Smooth muscle cell (in vitro differentiated cells): ENCODE results near the gene TSPOAP1. TPM values are rescaled to one million over a fixed set of nuclear protein-coding genes. Genes with fewer than 3 reads are reported as not detected.

Experiments
- DNase-seq: peaks from one replicate; lab custom pipeline; 2025; ENCODE audit not compliant: unreplicated experiment; lab: John Stamatoyannopoulos, UW
- H2AFZ ChIP-seq: fragments of 200-600 bp; sonication (generic); 2 replicates; pipeline ENCODE4 v1.6.0; 2016; ENCODE audit warnings: antibody characterized with exemption, low read depth, mild to moderate bottlenecking
- H3F3A ChIP-seq: fragments of 200-600 bp; sonication (generic); 2 replicates; pipeline ENCODE4 v1.6.0; 2017; ENCODE audit warnings: antibody characterized with exemption, low read depth
- H3K27ac ChIP-seq: fragments of 200-600 bp; sonication (generic); 2 replicates; pipeline ENCODE4 v1.5.1; 2016; ENCODE audit warnings: low read depth, mild to moderate bottlenecking
- H3K27me3 ChIP-seq: fragments of 200-600 bp; sonication (generic); 2 replicates; pipeline ENCODE4 v1.6.1; 2016; ENCODE audit warnings: low read depth, mild to moderate bottlenecking
- H3K36me3 ChIP-seq: fragments of 200-600 bp; sonication (generic); 2 replicates; pipeline ENCODE4 v1.5.1; 2016; ENCODE audit warnings: low read depth
- H3K4me1 ChIP-seq: fragments of 200-600 bp; sonication (generic); 2 replicates; pipeline ENCODE4 v1.5.1; 2016; ENCODE audit warnings: low read depth
- H3K4me2 ChIP-seq: fragments of 200-600 bp; sonication (generic); 2 replicates; pipeline ENCODE4 v1.6.0; 2016; ENCODE audit warnings: mild to moderate bottlenecking
- H3K4me3 ChIP-seq: fragments of 200-600 bp; sonication (generic); 2 replicates; pipeline ENCODE4 v1.5.1; 2016; ENCODE audit warnings: mild to moderate bottlenecking
- H3K79me2 ChIP-seq: fragments of 200-600 bp; sonication (generic); 2 replicates; pipeline ENCODE4 v1.6.0; 2016; ENCODE audit warnings: low read depth, mild to moderate bottlenecking
- H3K9ac ChIP-seq: fragments of 200-600 bp; sonication (generic); 2 replicates; pipeline ENCODE4 v1.6.0; 2016; ENCODE audit warnings: low read depth
- H3K9me3 ChIP-seq: fragments of 200-600 bp; sonication (generic); replicated peaks from 2 replicates; pipeline ENCODE4 v1.5.1; 2016; ENCODE audit warnings: low read depth
- H4K20me1 ChIP-seq: fragments of 200-600 bp; sonication (generic); 2 replicates; pipeline ENCODE4 v1.6.0; 2016; ENCODE audit warnings: low read depth
- CTCF ChIP-seq: fragments of 200-600 bp; sonication (generic); IDR thresholded peaks from 2 replicates; pipeline ENCODE4 v1.5.1; 2017; ENCODE audit warnings: borderline replicate concordance, mild to moderate bottlenecking, antibody characterized with exemption; ENCODE audit not compliant: insufficient read depth, poor library complexity, severe bottlenecking
- WGBS: methylation state at CpG from one replicate; pipeline ENCODE4 v1.1.7; 2016; ENCODE audit warnings: low lambda C conversion rate; 5-methylcytosine and 5-hydroxymethylcytosine counted together
- polyA plus RNA-seq: library from polyadenylated mRNA; unstranded; fragments of >200 nt; fragmentation: Nextera tagmentation; extraction: Ambion mirVana; gene quantifications from 2 replicates; pipeline ENCODE4 v1.2.1, GENCODE V29; 2016
- total RNA-seq: library from RNA; depleted of rRNA; stranded (reverse); fragments of >200 nt; gene quantifications from 2 replicates; pipeline ENCODE4 v1.2.3, GENCODE V29; 2014

The TSPOAP1 gene
- total and polyA plus RNA-seq, 2 experiments from 2014 or later = 7.0 to 11.7 TPM

GRCh38 chr17:58306131-58306951, 22.3 kb downstream of the TSPOAP1 start:
- H3K27me3 ChIP-seq = no peaks in the 10 kb centered on the region
- H3K36me3 ChIP-seq = no peaks in the 10 kb centered on the region
- H3K4me3 ChIP-seq = no peak overlapping the region
- H3F3A ChIP-seq = no peaks in the 10 kb centered on the region
- no peak overlapping the region for H2AFZ ChIP-seq
- WGBS = 92% methylated on average over 19 of the region's 19 CpGs
- H3K27ac ChIP-seq = no peak overlapping the region
- DNase-seq = no peak
- no peaks in the 10 kb centered on the region for H3K4me1 ChIP-seq
- H3K79me2 ChIP-seq = no peaks in the 10 kb centered on the region
- no peaks in the 10 kb centered on the region for H4K20me1 ChIP-seq
- H3K4me2 ChIP-seq = no peak overlapping the region
- no peak overlapping the region for H3K9ac ChIP-seq
- no peak for TF ChIP-seq CTCF
- H3K9me3 ChIP-seq = no peaks in the 10 kb centered on the region

GRCh38 chr17:58305626-58306025, 23.0 kb downstream of the TSPOAP1 start:
- Histone ChIP-seq H3K4me3 (no peak overlapping the region), H3K79me2 (no peaks in the 10 kb centered on the region), H3K27ac (no peak overlapping the region), H3K36me3 (no peaks in the 10 kb centered on the region), H3K9ac (no peak overlapping the region), H3K9me3 (no peaks in the 10 kb centered on the region), H3K4me1 (no peaks in the 10 kb centered on the region), H4K20me1 (no peaks in the 10 kb centered on the region), H3F3A (no peaks in the 10 kb centered on the region), H3K27me3 (no peaks in the 10 kb centered on the region), H2AFZ (no peak overlapping the region), H3K4me2 (no peak overlapping the region)
- no peak for TF ChIP-seq CTCF
- no peak for DNase-seq
- WGBS = 93% methylated on average over 5 of the region's 8 CpGs

GRCh38 chr17:58304750-58305486, 23.7 kb downstream of the TSPOAP1 start:
- TF ChIP-seq CTCF = no peak
- H3K4me1 ChIP-seq = no peaks in the 10 kb centered on the region
- H3K4me2 ChIP-seq = no peak overlapping the region
- H3K9me3 ChIP-seq = no peaks in the 10 kb centered on the region
- no peak overlapping the region for H2AFZ ChIP-seq
- H3K79me2 ChIP-seq = no peaks in the 10 kb centered on the region
- H3K27ac ChIP-seq = no peak overlapping the region
- no peak for DNase-seq
- H3K9ac ChIP-seq = no peak overlapping the region
- no peaks in the 10 kb centered on the region for H4K20me1 ChIP-seq
- H3K27me3 ChIP-seq = no peaks in the 10 kb centered on the region
- WGBS = 93% methylated on average over 14 of the region's 14 CpGs
- H3K4me3 ChIP-seq = no peak overlapping the region
- H3K36me3 ChIP-seq = no peaks in the 10 kb centered on the region
- H3F3A ChIP-seq = no peaks in the 10 kb centered on the region
